ENCODE measurements around the gene CASZ1.

- TF ChIP-seq, protein P1, sequence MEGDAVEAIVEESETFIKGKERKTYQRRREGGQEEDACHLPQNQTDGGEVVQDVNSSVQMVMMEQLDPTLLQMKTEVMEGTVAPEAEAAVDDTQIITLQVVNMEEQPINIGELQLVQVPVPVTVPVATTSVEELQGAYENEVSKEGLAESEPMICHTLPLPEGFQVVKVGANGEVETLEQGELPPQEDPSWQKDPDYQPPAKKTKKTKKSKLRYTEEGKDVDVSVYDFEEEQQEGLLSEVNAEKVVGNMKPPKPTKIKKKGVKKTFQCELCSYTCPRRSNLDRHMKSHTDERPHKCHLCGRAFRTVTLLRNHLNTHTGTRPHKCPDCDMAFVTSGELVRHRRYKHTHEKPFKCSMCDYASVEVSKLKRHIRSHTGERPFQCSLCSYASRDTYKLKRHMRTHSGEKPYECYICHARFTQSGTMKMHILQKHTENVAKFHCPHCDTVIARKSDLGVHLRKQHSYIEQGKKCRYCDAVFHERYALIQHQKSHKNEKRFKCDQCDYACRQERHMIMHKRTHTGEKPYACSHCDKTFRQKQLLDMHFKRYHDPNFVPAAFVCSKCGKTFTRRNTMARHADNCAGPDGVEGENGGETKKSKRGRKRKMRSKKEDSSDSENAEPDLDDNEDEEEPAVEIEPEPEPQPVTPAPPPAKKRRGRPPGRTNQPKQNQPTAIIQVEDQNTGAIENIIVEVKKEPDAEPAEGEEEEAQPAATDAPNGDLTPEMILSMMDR (IDR thresholded peaks at IDR 0.05) = no peak
- TF ChIP-seq POLR2A (IDR thresholded peaks at IDR 0.05) = no peak
These were observed 41.7 kb downstream of the CASZ1 start for GRCh38 chr1:10754568-10755329.

Measured in esophagus squamous epithelium (tissue), 4 donors.